ENCODE results near the gene EFS. TPM values are rescaled to one million over a fixed set of nuclear protein-coding genes. Genes with fewer than 3 reads are reported as not detected.

Gene EFS
- total RNA-seq, 4 donors from 2014 or later = 7.0 to 12.9 (median 8.6) TPM

- Histone ChIP-seq H3K4me1 (peaks cover 2 to 13% of the 10 kb centered on the region in 2 donors), H3K9me3 (no peaks in the 10 kb centered on the region), H3K36me3 (no peaks in the 10 kb centered on the region), H3K27ac (no peak overlapping the region), H3K4me3 (replicated peaks in 1 of 3) (no peak overlapping the region), H3K27me3 (no peaks in the 10 kb centered on the region)
- no peak for DNase-seq
- 80 to 90% methylated on average over 6 of the region's 6 CpGs for WGBS, 2 donors
- intact Hi-C loops (cut with DNase I) = no loop called here
- TF ChIP-seq POLR2A (IDR thresholded peaks at IDR 0.05) = no peak
- TF ChIP-seq CTCF (IDR thresholded peaks at IDR 0.05) = no peak
Observed at GRCh38 chr14:23361763-23362162, 3.2 kb downstream of the EFS start.

GRCh38 chr14:23361320-23361719 is 3.7 kb downstream of the EFS start:
- H3K27me3 ChIP-seq = no peaks in the 10 kb centered on the region
- no peak for DNase-seq
- peaks cover 0 to 13% of the 10 kb centered on the region in 2 donors for H3K4me1 ChIP-seq
- H3K27ac ChIP-seq = no peak overlapping the region
- no peaks in the 10 kb centered on the region for H3K36me3 ChIP-seq
- H3K4me3 ChIP-seq (replicated peaks in 1 of 3) = no peak overlapping the region
- TF ChIP-seq CTCF (IDR thresholded peaks at IDR 0.05) (no peak), POLR2A (IDR thresholded peaks at IDR 0.05) (no peak)
- no peaks in the 10 kb centered on the region for H3K9me3 ChIP-seq
- intact Hi-C loops (cut with DNase I) = no loop called here

GRCh38 chr14:23360496-23360895 is 4.5 kb downstream of the EFS start:
- no peaks in the 10 kb centered on the region for H3K36me3 ChIP-seq
- no peak overlapping the region for H3K4me3 ChIP-seq (replicated peaks in 1 of 3)
- no peak overlapping the region for H3K27ac ChIP-seq
- 66 to 83% methylated on average over 9 to 11 of the region's 11 CpGs for WGBS, 2 donors
- peaks cover 0 to 9% of the 10 kb centered on the region in 2 donors for H3K4me1 ChIP-seq
- no peaks in the 10 kb centered on the region for H3K9me3 ChIP-seq
- no peaks in the 10 kb centered on the region for H3K27me3 ChIP-seq
- intact Hi-C loops (cut with DNase I) = no loop called here
- no peak for TF ChIP-seq CTCF (IDR thresholded peaks at IDR 0.05)
- no peak for TF ChIP-seq POLR2A (IDR thresholded peaks at IDR 0.05)
- no peak for DNase-seq

GRCh38 chr14:23359722-23360447 is 5.1 kb downstream of the EFS start:
- peaks cover 0 to 6% of the 10 kb centered on the region in 2 donors for H3K4me1 ChIP-seq
- TF ChIP-seq CTCF (IDR thresholded peaks at IDR 0.05) (no peak), POLR2A (IDR thresholded peaks at IDR 0.05) (no peak)
- H3K36me3 ChIP-seq = no peaks in the 10 kb centered on the region
- H3K27ac ChIP-seq = no peak overlapping the region
- H3K4me3 ChIP-seq (replicated peaks in 1 of 3) = no peak overlapping the region
- no peaks in the 10 kb centered on the region for H3K27me3 ChIP-seq
- intact Hi-C loops (cut with DNase I) = no loop called here
- no peaks in the 10 kb centered on the region for H3K9me3 ChIP-seq
- no peak for DNase-seq
- 90 to 94% methylated on average over 13 to 22 of the region's 22 CpGs for WGBS, 2 donors

- WGBS, 2 donors = 80 to 82% methylated on average over 1 to 5 of the region's 11 CpGs
- Histone ChIP-seq H3K9me3 (no peaks in the 10 kb centered on the region), H3K4me1 (peaks cover 0 to 2% of the 10 kb centered on the region in 2 donors), H3K36me3 (no peaks in the 10 kb centered on the region), H3K27ac (no peak overlapping the region), H3K27me3 (no peaks in the 10 kb centered on the region), H3K4me3 (replicated peaks in 1 of 3) (no peak overlapping the region)
- DNase-seq = no peak
- intact Hi-C loops (cut with DNase I) = no loop called here
- TF ChIP-seq CTCF (IDR thresholded peaks at IDR 0.05) (no peak), POLR2A (IDR thresholded peaks at IDR 0.05) (no peak)
Observed at GRCh38 chr14:23359167-23359626, 5.8 kb downstream of the EFS start.

All from thyroid gland (tissue), 4 donors.